Measurements from ENCODE around the gene WNT7B. TPM values are rescaled to one million over a fixed set of nuclear protein-coding genes. Genes with fewer than 3 reads are reported as not detected.

The WNT7B gene
- total and polyA plus RNA-seq, 10 of the 15 experiments (the other 5 are each of a cell fraction or from before 2014, with no cell fraction given): 0.12 TPM; not detected in 9

DNA sequence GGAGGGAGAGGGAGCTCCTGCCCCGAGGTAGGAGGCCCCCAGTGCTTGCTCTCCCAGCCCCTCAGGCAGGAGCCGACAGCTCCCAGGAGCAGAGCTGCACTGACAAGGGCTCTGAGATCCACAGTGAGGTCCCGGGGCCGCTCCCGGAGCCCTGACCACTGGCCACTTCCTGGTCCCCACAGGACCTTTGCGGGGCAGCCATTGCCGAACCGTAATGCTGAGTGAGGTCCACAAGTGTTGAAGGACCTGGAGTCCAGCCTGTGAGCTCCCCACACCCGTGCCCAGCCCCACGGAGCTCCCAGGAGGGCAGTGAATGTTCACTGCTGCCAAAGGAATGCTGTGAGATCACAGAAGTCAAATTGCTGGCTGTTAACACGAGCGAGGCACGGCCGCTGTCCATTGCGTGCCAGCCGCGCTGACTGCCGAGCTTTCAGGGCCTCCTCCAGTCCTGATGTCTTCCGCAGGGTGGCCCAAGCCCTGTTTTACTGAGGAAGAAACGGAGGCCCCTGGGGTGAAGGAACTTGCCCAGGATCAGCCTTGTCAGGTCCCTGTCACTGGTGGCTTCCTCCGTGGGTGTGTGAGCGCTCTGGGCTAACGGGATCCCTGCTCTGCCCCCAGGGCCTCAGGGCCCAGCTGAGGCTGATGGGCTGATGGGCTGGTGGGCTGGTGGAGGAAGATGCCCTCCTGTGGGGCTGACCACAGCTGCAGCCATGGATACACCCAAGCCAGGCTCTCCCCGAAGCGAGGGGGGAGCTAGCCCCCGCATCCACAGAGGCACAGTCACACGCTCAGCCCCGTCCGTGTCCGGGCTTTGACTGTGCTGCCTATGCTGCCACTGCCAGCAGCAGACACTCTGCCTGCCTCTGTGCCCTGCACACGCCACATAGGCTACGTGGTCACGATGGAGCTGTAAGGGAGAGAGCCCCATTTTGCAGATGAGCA is 70.8 kb downstream of the WNT7B start (continued):
- TF ChIP-seq, protein P1, sequence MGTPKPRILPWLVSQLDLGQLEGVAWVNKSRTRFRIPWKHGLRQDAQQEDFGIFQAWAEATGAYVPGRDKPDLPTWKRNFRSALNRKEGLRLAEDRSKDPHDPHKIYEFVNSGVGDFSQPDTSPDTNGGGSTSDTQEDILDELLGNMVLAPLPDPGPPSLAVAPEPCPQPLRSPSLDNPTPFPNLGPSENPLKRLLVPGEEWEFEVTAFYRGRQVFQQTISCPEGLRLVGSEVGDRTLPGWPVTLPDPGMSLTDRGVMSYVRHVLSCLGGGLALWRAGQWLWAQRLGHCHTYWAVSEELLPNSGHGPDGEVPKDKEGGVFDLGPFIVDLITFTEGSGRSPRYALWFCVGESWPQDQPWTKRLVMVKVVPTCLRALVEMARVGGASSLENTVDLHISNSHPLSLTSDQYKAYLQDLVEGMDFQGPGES (IDR thresholded peaks at IDR 0.05): no peak
- TF ChIP-seq, protein P2, sequence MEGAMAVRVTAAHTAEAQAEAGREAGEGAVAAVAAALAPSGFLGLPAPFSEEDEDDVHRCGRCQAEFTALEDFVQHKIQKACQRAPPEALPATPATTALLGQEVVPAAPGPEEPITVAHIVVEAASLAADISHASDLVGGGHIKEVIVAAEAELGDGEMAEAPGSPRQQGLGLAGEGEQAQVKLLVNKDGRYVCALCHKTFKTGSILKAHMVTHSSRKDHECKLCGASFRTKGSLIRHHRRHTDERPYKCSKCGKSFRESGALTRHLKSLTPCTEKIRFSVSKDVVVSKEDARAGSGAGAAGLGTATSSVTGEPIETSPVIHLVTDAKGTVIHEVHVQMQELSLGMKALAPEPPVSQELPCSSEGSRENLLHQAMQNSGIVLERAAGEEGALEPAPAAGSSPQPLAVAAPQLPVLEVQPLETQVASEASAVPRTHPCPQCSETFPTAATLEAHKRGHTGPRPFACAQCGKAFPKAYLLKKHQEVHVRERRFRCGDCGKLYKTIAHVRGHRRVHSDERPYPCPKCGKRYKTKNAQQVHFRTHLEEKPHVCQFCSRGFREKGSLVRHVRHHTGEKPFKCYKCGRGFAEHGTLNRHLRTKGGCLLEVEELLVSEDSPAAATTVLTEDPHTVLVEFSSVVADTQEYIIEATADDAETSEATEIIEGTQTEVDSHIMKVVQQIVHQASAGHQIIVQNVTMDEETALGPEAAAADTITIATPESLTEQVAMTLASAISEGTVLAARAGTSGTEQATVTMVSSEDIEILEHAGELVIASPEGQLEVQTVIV (IDR thresholded peaks at IDR 0.05; ENCODE audit: borderline replicate concordance, partially characterized antibody): no peak

DNA sequence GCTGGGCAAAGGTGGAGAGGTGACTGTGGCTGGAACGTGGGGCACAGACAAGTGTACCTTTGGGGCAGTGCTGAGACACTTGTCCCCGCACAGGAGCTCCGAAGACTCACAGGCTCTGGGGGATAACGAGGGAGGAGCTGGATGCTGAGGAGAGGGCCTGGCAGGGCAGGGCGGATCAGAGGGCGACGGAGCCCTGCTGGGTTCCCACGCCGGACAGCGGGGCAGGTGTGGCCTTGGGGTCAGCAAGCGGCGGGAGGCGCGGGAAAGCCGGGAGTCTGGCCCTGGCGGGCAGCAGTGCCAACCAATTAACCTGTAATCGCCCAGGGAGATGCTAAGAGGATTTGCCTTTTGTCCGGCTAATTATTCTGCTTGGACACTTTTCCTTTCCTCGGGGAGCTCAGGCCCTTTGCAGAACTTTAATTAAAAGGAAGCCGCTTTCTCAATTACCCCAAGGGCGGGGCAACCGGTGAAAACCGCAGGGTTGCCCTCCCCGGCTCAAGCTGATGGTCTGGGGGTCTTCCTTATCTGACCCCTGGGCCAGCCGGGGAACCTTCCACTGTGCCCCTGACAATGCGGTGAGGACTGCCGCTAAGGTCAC is 71.5 kb downstream of the WNT7B start:
- H3K9ac ChIP-seq (ENCODE audit: control insufficient read depth, insufficient read depth, low read length): no peak overlapping the region
- intact Hi-C loops (cut with micrococcal nuclease; ENCODE audit: unreplicated experiment) (no loop called here), in situ Hi-C loops (cut with MboI) (no loop called here)
- no peak overlapping the region for H2AFZ ChIP-seq (ENCODE audit: control insufficient read depth, low read depth, low read length)
- ATAC-seq (no peak), FAIRE-seq (no peak), DNase-seq (ENCODE audit: low read depth, low spot score) (no peak)
- no peaks in the 10 kb centered on the region for H3K79me2 ChIP-seq (ENCODE audit: control insufficient read depth, insufficient read depth, low read length)
- no peak overlapping the region for H3K4me3 ChIP-seq
- 52% methylated on average over 26 of the region's 27 CpGs for WGBS (ENCODE audit: insufficient coverage, insufficient replicate concordance, low lambda C conversion rate, missing lambda C conversion rate)
- ChIA-PET SMC1A (ENCODE audit: uncharacterized antibody, unreplicated experiment) (interaction anchor here (1.3 kb wide), 1 partner anchor 43 kb away, joined by 3 read pairs; no protein-coding TSS in a partner anchor), RAD21 (ENCODE audit: unreplicated experiment) (no interaction called here), POLR2A (no interaction called here), CTCF (interaction anchor here (0.6 kb wide), 1 partner anchor 1107 kb away, joined by 4 read pairs; no protein-coding TSS in a partner anchor)
- no peaks in the 10 kb centered on the region for H3K4me1 ChIP-seq (ENCODE audit: control insufficient read depth, insufficient read depth, low read length)
- no peaks in the 10 kb centered on the region for H3K27me3 ChIP-seq (replicated peaks in 1 of 2; ENCODE audit: control insufficient read depth in 2 of 2, insufficient read depth in 2 of 2, low read length in 1 of 2)
- no peak overlapping the region for H3K27ac ChIP-seq (ENCODE audit: control insufficient read depth, insufficient read depth)
- BruUV-seq (replicated peaks): no TSS peak
- no peaks in the 10 kb centered on the region for H3K36me3 ChIP-seq (ENCODE audit: control insufficient read depth in 2 of 2, insufficient read depth in 2 of 2, low read length in 1 of 2)
- no peak overlapping the region for H3K4me2 ChIP-seq (ENCODE audit: control insufficient read depth, insufficient read depth)
- H3K9me3 ChIP-seq (replicated peaks; ENCODE audit: control insufficient read depth, insufficient read depth, low read length): no peaks in the 10 kb centered on the region
- H4K20me1 ChIP-seq (ENCODE audit: control insufficient read depth, insufficient read depth): peaks cover 3% of the 10 kb centered on the region; the same call in 1 of the 2 replicates
- TF ChIP-seq POU2F2 (IDR thresholded peaks at IDR 0.05; ENCODE audit: borderline replicate concordance, low read depth, low read length) (no peak), RAD51 (IDR thresholded peaks at IDR 0.05) (no peak), SPI1 (IDR thresholded peaks at IDR 0.05; ENCODE audit: borderline replicate concordance, insufficient read depth, low read depth, low read length) (no peak), NFYA (IDR thresholded peaks at IDR 0.05; ENCODE audit: borderline replicate concordance, low read depth, low read length) (no peak), MYB (IDR thresholded peaks at IDR 0.05; ENCODE audit: borderline replicate concordance, low read depth, low read length) (no peak), CHD2 (IDR thresholded peaks at IDR 0.05; ENCODE audit: borderline replicate concordance, low read depth, low read length) (no peak), NR2F1 (conservative IDR thresholded peaks at IDR 0.05) (no peak), HCFC1 (IDR thresholded peaks at IDR 0.05; ENCODE audit: low read length) (no peak), PAX8 (IDR thresholded peaks at IDR 0.05) (no peak)
- TF ChIP-seq, protein P3, sequence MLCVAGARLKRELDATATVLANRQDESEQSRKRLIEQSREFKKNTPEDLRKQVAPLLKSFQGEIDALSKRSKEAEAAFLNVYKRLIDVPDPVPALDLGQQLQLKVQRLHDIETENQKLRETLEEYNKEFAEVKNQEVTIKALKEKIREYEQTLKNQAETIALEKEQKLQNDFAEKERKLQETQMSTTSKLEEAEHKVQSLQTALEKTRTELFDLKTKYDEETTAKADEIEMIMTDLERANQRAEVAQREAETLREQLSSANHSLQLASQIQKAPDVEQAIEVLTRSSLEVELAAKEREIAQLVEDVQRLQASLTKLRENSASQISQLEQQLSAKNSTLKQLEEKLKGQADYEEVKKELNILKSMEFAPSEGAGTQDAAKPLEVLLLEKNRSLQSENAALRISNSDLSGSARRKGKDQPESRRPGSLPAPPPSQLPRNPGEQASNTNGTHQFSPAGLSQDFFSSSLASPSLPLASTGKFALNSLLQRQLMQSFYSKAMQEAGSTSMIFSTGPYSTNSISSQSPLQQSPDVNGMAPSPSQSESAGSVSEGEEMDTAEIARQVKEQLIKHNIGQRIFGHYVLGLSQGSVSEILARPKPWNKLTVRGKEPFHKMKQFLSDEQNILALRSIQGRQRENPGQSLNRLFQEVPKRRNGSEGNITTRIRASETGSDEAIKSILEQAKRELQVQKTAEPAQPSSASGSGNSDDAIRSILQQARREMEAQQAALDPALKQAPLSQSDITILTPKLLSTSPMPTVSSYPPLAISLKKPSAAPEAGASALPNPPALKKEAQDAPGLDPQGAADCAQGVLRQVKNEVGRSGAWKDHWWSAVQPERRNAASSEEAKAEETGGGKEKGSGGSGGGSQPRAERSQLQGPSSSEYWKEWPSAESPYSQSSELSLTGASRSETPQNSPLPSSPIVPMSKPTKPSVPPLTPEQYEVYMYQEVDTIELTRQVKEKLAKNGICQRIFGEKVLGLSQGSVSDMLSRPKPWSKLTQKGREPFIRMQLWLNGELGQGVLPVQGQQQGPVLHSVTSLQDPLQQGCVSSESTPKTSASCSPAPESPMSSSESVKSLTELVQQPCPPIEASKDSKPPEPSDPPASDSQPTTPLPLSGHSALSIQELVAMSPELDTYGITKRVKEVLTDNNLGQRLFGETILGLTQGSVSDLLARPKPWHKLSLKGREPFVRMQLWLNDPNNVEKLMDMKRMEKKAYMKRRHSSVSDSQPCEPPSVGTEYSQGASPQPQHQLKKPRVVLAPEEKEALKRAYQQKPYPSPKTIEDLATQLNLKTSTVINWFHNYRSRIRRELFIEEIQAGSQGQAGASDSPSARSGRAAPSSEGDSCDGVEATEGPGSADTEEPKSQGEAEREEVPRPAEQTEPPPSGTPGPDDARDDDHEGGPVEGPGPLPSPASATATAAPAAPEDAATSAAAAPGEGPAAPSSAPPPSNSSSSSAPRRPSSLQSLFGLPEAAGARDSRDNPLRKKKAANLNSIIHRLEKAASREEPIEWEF (IDR thresholded peaks at IDR 0.05; ENCODE audit: insufficient replicate concordance, low read depth, low read length): no peak
